HEK293 (cell line): Measurements from ENCODE around the gene TTC9B.
A peak's percentile ranks its signal among the peaks of the same experiment; 100 is the strongest.

Experiments
- CTCF ChIA-PET: fragments of 350-600 bp; formaldehyde crosslinking; extraction: SDS; loops from one replicate; lab custom pipeline; 2021; ENCODE audit warnings: antibody characterized with exemption; lab: Yijun Ruan, JAX
- POLR2A ChIA-PET: fragments of 300-600 bp; formaldehyde crosslinking; extraction: SDS; loops from one replicate; lab custom pipeline; 2020; ENCODE audit warnings: antibody characterized with exemption, inconsistent platforms; lab: Yijun Ruan, JAX
- H3K27ac ChIP-seq: fragments of 200-500 bp; sonication (Bioruptor generic); 2 replicates; pipeline ENCODE4 v1.5.1; 2014; ENCODE audit warnings: low read depth, low read length, control low read depth, inconsistent platforms; ENCODE audit errors: extremely low read depth
- H3K36me3 ChIP-seq, 2 experiments: fragments of 200-500 bp in 1 of 2; sonication (Bioruptor generic) in 1 of 2; 1 replicate in 1 of 2; 2 replicates in 1 of 2; pipeline ENCODE4 v1.5.1; 2014 to 2017; ENCODE audit warnings: inconsistent platforms in 2 of 2, low read length in 2 of 2; ENCODE audit not compliant: control insufficient read depth in 2 of 2, insufficient read depth in 1 of 2
- H3K4me1 ChIP-seq: fragments of 200-500 bp; sonication (Bioruptor generic); 2 replicates; pipeline ENCODE4 v1.5.1; 2014; ENCODE audit warnings: mild to moderate bottlenecking, low read length, inconsistent platforms; ENCODE audit not compliant: control insufficient read depth, insufficient read depth
- H3K4me3 ChIP-seq: 2 replicates; pipeline ENCODE4 v1.5.1; 2011; ENCODE audit warnings: low read depth, mild to moderate bottlenecking, control low read depth, low read length, moderate library complexity
- H3K9me3 ChIP-seq: fragments of 200-500 bp; sonication (Bioruptor generic); 2 replicates; pipeline ENCODE4 v1.5.1; 2014; ENCODE audit warnings: low read depth, low read length, inconsistent platforms; ENCODE audit not compliant: control insufficient read depth, insufficient read depth
- EGR2 ChIP-seq: fragments of 450-650 bp; formaldehyde crosslinking; IDR thresholded peaks from 2 replicates; pipeline ENCODE4 v1.5.1; 2016; ENCODE audit warnings: low read depth, missing biosample characterization, missing genetic modification characterization
- GFI1B ChIP-seq: fragments of 450-650 bp; formaldehyde crosslinking; IDR thresholded peaks from 2 replicates; pipeline ENCODE4 v1.5.1; 2016; ENCODE audit warnings: missing biosample characterization, missing genetic modification characterization
- GLIS1 ChIP-seq: fragments of 450-650 bp; formaldehyde crosslinking; IDR thresholded peaks from 2 replicates; pipeline ENCODE4 v1.5.1; 2016; ENCODE audit warnings: missing biosample characterization, missing genetic modification characterization
- PATZ1 ChIP-seq: fragments of 450-650 bp; formaldehyde crosslinking; IDR thresholded peaks from 2 replicates; pipeline ENCODE4 v1.5.1; 2016; ENCODE audit warnings: missing biosample characterization, missing genetic modification characterization
- PRDM1 ChIP-seq: fragments of 450-650 bp; formaldehyde crosslinking; IDR thresholded peaks from 2 replicates; pipeline ENCODE4; 2016; ENCODE audit warnings: missing biosample characterization, missing genetic modification characterization
- REPIN1 ChIP-seq: fragments of 450-650 bp; formaldehyde crosslinking; IDR thresholded peaks from 2 replicates; pipeline ENCODE4 v1.5.1; 2017; ENCODE audit warnings: missing biosample characterization, missing genetic modification characterization, low read depth
- ZBTB17 ChIP-seq: fragments of 450-650 bp; formaldehyde crosslinking; IDR thresholded peaks from 2 replicates; pipeline ENCODE4 v1.5.1; 2016; ENCODE audit warnings: missing biosample characterization, missing genetic modification characterization
- ZBTB48 ChIP-seq: fragments of 450-650 bp; formaldehyde crosslinking; IDR thresholded peaks from 2 replicates; pipeline ENCODE4 v1.5.1; 2016; ENCODE audit warnings: missing biosample characterization, missing genetic modification characterization
- ZFHX2 ChIP-seq: fragments of 450-650 bp; formaldehyde crosslinking; conservative IDR thresholded peaks from 2 replicates; pipeline ENCODE4 v1.5.1; 2016; ENCODE audit warnings: missing biosample characterization, missing genetic modification characterization
- ZIC2 ChIP-seq: fragments of 450-650 bp; formaldehyde crosslinking; IDR thresholded peaks from 2 replicates; pipeline ENCODE4 v1.5.1; 2016; ENCODE audit warnings: missing biosample characterization, missing genetic modification characterization
- ZNF214 ChIP-seq: fragments of 450-650 bp; formaldehyde crosslinking; IDR thresholded peaks from 2 replicates; pipeline ENCODE4 v1.5.1; 2017; ENCODE audit warnings: missing biosample characterization, mild to moderate bottlenecking, missing genetic modification characterization, borderline replicate concordance
- ZNF239 ChIP-seq: fragments of 450-650 bp; formaldehyde crosslinking; IDR thresholded peaks from 2 replicates; pipeline ENCODE4 v1.5.1; 2016; ENCODE audit warnings: missing biosample characterization, missing genetic modification characterization
- ZNF248 ChIP-seq: fragments of 450-650 bp; formaldehyde crosslinking; IDR thresholded peaks from 2 replicates; pipeline ENCODE4 v1.5.1; 2017; ENCODE audit warnings: missing biosample characterization, missing genetic modification characterization
- ZNF274 ChIP-seq, 2 experiments: fragments of 200-500 bp in 1 of 2; fragments of 450-650 bp in 1 of 2; sonication (Bioruptor generic) in 1 of 2; formaldehyde crosslinking in 1 of 2; IDR thresholded peaks; 2 replicates each; pipeline versions ENCODE4 v1.5.1 to v1.6.1; 2014 to 2016; ENCODE audit warnings: borderline replicate concordance in 1 of 2, inconsistent platforms in 1 of 2, low read length in 1 of 2, missing biosample characterization in 1 of 2, missing genetic modification characterization in 1 of 2
- ZNF354C ChIP-seq: fragments of 450-650 bp; formaldehyde crosslinking; IDR thresholded peaks from 2 replicates; pipeline ENCODE4 v1.5.1; 2016; ENCODE audit warnings: missing biosample characterization, missing genetic modification characterization, low read depth, borderline replicate concordance
- ZNF626 ChIP-seq: fragments of 450-650 bp; sonication (Bioruptor Pico); formaldehyde crosslinking; IDR thresholded peaks from 2 replicates; pipeline ENCODE4 v1.5.1; 2018; ENCODE audit warnings: missing biosample characterization, missing genetic modification characterization, inconsistent platforms
- TF ChIP-seq, protein P1 (sequence below): fragments of 450-650 bp; formaldehyde crosslinking; IDR thresholded peaks from 2 replicates; pipeline ENCODE4 v1.5.1; 2016; ENCODE audit warnings: missing biosample characterization, missing genetic modification characterization

TTC9B gene

GRCh38 chr19:40253611-40254092 is 35.5 kb upstream of the TTC9B start:
- ChIA-PET CTCF (interaction anchor here (0.6 to 1.5 kb wide), 4 partner anchors 51 to 296 kb away, joined by 3 to 4 read pairs (median 4); no protein-coding TSS in a partner anchor), POLR2A (no interaction called here)
- peaks cover 81 to 96% of the 10 kb centered on the region in 2 experiments for H3K36me3 ChIP-seq
- no peak overlapping the region for H3K4me3 ChIP-seq
- TF ChIP-seq GFI1B (no peak), ZNF626 (tag by site-specific recombination) (no peak), ZBTB17 (tag by site-specific recombination) (peak; percentile 41; the same call in 1 of the 2 replicates), REPIN1 (tag by site-specific recombination) (no peak), ZNF239 (tag by site-specific recombination) (0 out of 2 replicates have a peak, but pooled peaks have one; percentile 21), ZNF354C (tag by site-specific recombination) (no peak), ZNF248 (tag by site-specific recombination) (no peak)
- no peak overlapping the region for H3K27ac ChIP-seq
- peaks cover 3% of the 10 kb centered on the region; the same call in 1 of the 2 replicates for H3K4me1 ChIP-seq
- no peaks in the 10 kb centered on the region for H3K9me3 ChIP-seq

DNA sequence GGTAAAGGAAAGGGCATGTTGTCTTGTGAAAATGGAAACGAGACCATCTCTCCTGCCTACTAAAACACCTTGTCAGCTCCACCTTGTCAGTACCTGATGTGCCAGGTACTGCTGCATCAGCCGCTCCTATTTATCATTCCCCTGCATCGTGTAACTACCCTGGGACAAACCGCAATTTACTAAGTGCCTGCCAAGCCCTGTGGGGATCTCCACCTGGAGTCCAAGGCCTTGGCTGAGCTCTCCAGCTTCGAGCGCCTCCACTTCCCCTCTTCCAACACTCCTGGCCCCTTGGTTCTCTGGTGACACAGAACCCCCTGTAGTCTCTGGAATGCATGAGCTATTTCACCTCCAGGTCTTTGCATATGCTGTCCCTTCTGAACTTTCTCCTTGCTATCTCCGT is 34.2 kb upstream of the TTC9B start:
- Histone ChIP-seq H3K9me3 (no peaks in the 10 kb centered on the region), H3K4me1 (peaks cover 3% of the 10 kb centered on the region; the same call in 1 of the 2 replicates), H3K36me3 (peaks cover 86 to 89% of the 10 kb centered on the region in 2 experiments), H3K27ac (no peak overlapping the region), H3K4me3 (no peak overlapping the region)
- CTCF ChIA-PET: interaction anchor here (0.6 to 1.5 kb wide), 4 partner anchors 9 to 236 kb away, joined by 3 to 4 read pairs (median 3); no protein-coding TSS in a partner anchor
- POLR2A ChIA-PET: no interaction called here
- TF ChIP-seq GLIS1 (tag by site-specific recombination) (peak; percentile 62), ZIC2 (tag by site-specific recombination) (peak; percentile 43), ZNF239 (tag by site-specific recombination) (no peak), PRDM1 (tag by site-specific recombination) (0 out of 2 replicates have a peak, but pooled peaks have one; percentile 5)
- TF ChIP-seq, protein P1, sequence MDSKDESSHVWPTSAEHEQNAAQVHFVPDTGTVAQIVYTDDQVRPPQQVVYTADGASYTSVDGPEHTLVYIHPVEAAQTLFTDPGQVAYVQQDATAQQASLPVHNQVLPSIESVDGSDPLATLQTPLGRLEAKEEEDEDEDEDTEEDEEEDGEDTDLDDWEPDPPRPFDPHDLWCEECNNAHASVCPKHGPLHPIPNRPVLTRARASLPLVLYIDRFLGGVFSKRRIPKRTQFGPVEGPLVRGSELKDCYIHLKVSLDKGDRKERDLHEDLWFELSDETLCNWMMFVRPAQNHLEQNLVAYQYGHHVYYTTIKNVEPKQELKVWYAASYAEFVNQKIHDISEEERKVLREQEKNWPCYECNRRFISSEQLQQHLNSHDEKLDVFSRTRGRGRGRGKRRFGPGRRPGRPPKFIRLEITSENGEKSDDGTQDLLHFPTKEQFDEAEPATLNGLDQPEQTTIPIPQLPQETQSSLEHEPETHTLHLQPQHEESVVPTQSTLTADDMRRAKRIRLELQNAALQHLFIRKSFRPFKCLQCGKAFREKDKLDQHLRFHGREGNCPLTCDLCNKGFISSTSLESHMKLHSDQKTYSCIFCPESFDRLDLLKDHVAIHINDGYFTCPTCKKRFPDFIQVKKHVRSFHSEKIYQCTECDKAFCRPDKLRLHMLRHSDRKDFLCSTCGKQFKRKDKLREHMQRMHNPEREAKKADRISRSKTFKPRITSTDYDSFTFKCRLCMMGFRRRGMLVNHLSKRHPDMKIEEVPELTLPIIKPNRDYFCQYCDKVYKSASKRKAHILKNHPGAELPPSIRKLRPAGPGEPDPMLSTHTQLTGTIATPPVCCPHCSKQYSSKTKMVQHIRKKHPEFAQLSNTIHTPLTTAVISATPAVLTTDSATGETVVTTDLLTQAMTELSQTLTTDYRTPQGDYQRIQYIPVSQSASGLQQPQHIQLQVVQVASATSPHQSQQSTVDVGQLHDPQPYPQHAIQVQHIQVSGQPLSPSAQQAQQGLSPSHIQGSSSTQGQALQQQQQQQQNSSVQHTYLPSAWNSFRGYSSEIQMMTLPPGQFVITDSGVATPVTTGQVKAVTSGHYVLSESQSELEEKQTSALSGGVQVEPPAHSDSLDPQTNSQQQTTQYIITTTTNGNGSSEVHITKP: peak; percentile 97

DNA sequence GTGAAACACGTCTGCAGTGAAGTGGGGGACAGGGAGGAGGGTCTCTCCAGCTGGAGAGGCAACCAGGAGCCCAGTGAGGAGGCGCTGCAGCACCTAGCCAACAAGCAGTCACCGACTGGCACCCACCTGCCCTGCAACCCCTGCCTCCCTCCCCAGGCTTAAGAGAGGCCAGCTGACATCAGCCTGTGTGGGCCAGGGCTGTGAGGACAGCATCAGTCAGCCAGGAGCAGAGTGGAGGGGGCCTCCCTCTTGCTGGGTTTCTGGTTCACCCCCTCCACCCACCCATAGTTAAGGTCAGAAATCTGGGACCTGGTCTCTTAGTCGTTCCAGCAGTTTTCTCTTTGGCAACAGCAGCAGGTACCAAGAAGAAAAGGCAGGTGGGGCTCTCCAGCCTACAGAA is 33.8 kb upstream of the TTC9B start:
- ChIA-PET CTCF (interaction anchor here (0.6 to 1.1 kb wide), 3 partner anchors 9 to 236 kb away, joined by 3 read pairs; no protein-coding TSS in a partner anchor), POLR2A (no interaction called here)
- H3K36me3 ChIP-seq: peaks cover 83 to 89% of the 10 kb centered on the region in 2 experiments
- H3K4me3 ChIP-seq: no peak overlapping the region
- H3K27ac ChIP-seq: peak overlapping the region; percentile 11; the same call in 1 of the 2 replicates
- TF ChIP-seq ZNF274 (IDR thresholded peaks at IDR 0.05; ENCODE audit: low read length): no peak
- no peak for TF ChIP-seq ZNF274 (tag by site-specific recombination; IDR thresholded peaks at IDR 0.05; ENCODE audit: borderline replicate concordance)
- peak; percentile 84 for TF ChIP-seq EGR2
- no peak for TF ChIP-seq ZNF214
- peak; percentile 78 for TF ChIP-seq ZFHX2 (tag by site-specific recombination)
- TF ChIP-seq ZBTB48: no peak
- 0 out of 2 replicates have a peak, but pooled peaks have one; percentile 20 for TF ChIP-seq PATZ1 (tag by site-specific recombination)
- no peaks in the 10 kb centered on the region for H3K9me3 ChIP-seq
- peaks cover 5% of the 10 kb centered on the region; the same call in 1 of the 2 replicates for H3K4me1 ChIP-seq
